Jurkat, Clone E6-1 (cell line): Measurements from ENCODE around the gene IRF1. TPM values are rescaled to one million over a fixed set of nuclear protein-coding genes. Genes with fewer than 3 reads are reported as not detected.
"Not testable (repeated sequence)": the region's sequence is repeated elsewhere in the genome, so short reads cannot be mapped to it uniquely, and the experiment has no call there.

Source experiments
- DNase-seq: peaks from one replicate; pipeline ENCODE4 v3.0.0-alpha.2; 2011; ENCODE audit warnings: low read depth, low spot score
- H3K4me3 ChIP-seq: 2 replicates; pipeline ENCODE4 v1.5.1; 2011; ENCODE audit warnings: mild to moderate bottlenecking, low read length, control low read depth, moderate library complexity
- polyA plus RNA-seq: library from polyadenylated mRNA; unstranded; fragments of >200 nt; gene quantifications from one replicate; pipeline ENCODE4 v1.2.1, GENCODE V29; 2012; ENCODE audit warnings: missing spikeins; ENCODE audit not compliant: insufficient read length, insufficient read depth

Gene IRF1, protein sequence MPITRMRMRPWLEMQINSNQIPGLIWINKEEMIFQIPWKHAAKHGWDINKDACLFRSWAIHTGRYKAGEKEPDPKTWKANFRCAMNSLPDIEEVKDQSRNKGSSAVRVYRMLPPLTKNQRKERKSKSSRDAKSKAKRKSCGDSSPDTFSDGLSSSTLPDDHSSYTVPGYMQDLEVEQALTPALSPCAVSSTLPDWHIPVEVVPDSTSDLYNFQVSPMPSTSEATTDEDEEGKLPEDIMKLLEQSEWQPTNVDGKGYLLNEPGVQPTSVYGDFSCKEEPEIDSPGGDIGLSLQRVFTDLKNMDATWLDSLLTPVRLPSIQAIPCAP
- 67.5 TPM for polyA plus RNA-seq

GRCh38 chr5:132490484-132491367, at the start of gene IRF1:
TSS of gene IRF1 (minus strand) at chr5:132490773. CDS start at chr5:132489478, 1,295 bp downstream.
- DNase-seq, result peak; percentile 90
- H3K4me3 ChIP-seq, result peak within 1 kb of the TSS; percentile 75

GRCh38 chr5:132540149-132540548, 49.6 kb upstream of the IRF1 start:
- H3K4me3 ChIP-seq, result no peak overlapping the region

GRCh38 chr5:132539716-132540115, 49.1 kb upstream of the IRF1 start:
- DNase-seq, result no peak
- no peak overlapping the region for H3K4me3 ChIP-seq

More at GRCh38 chr5:132540149-132540548, 49.6 kb upstream of the IRF1 start:
- DNase-seq, result no peak

GRCh38 chr5:132530946-132531345, 40.4 kb upstream of the IRF1 start:
- no peak overlapping the region for H3K4me3 ChIP-seq
- DNase-seq, result no peak

GRCh38 chr5:132528866-132529634, 38.5 kb upstream of the IRF1 start:
- peak; percentile 76 for DNase-seq
- H3K4me3 ChIP-seq, result no peak overlapping the region

DNA sequence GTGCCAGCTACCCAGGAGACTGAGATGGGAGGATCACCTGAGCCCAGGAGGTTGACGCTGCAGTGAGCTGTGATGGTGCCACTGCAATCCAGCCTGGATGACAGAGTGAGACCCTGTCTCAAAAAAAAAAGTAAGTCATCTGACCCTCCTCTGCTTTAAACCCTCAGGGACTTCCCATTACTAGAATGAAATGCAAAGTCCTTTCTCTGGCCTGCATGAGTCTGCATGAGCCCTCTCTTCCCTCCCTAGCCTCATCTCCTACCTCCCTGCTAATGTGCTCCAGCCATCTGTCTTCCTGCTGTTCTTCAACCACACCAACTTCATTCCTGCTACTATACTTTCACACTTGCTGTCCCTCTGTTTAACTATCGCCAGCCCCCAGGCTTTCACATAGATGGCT, 37.4 kb upstream of the IRF1 start:
- no peak overlapping the region for H3K4me3 ChIP-seq
- no peak for DNase-seq

- H3K4me3 ChIP-seq, result no peak overlapping the region
- no peak for DNase-seq
These were observed 36.5 kb upstream of the IRF1 start for GRCh38 chr5:132526974-132527564.

DNA sequence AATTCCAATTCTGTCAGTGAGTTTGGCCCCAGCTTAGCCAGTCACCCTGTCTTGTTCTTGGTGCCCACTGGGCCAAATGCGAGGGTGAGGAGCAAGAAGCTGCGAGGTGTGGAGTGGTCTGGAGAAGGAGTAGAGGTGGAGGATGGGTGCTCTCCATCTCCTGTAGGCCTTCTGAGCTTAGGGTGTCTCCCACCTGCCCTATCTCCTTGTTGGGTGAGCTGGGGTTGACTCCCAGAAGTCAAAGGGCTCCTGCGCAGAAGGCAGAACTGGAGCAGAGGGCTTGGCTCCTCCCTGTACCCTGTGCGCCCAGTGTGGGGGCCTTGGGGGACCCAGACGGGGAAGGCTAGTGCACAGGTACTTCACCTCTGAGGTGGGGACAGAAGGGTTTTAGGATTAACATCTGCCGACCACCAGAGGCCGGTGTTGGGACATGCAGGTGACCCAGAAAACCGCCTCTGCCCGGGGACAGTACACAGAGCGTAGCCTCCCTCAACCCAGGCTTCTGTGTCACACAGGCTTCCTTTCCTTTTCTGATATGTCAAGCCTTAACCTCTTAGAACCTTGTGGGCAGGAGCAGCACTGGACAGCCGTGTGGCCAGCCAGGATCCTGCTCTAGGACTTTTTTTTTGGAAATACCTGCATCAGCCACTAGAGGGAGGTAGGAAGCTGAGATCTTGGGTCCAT, 35.9 kb upstream of the IRF1 start:
- H3K4me3 ChIP-seq, result no peak overlapping the region
- peak; percentile 31 for DNase-seq

DNA sequence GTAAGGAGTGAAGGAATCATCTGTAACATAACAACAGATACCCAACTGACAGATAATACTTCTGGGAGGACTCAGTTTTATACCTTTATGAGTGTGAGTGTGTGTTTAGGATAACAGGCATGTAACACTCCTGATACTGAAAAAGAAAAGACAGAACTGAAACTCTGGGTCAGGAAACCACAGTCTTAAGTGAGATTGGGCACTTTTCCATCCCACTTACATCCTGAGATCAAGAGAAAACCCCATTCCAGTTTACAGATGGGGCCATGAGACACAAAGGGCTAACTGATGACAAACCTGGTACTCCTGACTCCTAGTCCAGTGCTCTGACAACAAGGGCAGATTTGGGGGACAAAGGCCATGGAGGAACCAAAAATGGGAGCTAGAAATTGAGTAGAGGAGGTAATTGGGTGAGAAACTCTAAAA, 34.7 kb upstream of the IRF1 start:
- H3K4me3 ChIP-seq, result no peak overlapping the region
- DNase-seq, result no peak

DNA sequence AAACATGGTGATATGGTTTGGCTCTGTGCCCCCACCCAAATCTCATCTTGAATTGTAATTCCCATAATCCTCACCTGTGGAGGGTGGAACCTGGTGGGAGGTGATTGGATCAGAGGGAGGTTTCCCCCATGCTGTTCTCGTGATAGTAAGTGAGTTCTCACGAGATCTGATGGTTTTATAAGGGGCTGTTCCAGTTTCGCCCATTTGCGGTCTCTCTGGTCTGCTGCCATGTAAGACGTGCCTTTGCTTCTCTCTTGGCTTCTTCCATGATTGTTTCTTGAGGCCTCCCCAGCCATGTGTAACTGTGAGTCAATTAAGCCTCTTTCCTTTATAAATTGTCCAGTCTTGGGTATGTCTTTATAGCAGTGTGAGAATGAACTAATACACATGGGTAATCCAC, 34.3 kb upstream of the IRF1 start:
- DNase-seq, result not testable (repeated sequence)

GRCh38 chr5:132522067-132522466, 31.5 kb upstream of the IRF1 start:
- not testable (repeated sequence) for DNase-seq, H3K4me3 ChIP-seq

More for the DNA sequence above, 34.3 kb upstream of the IRF1 start:
- not testable (repeated sequence) for H3K4me3 ChIP-seq

- not testable (repeated sequence) for DNase-seq
These were observed 23.2 kb upstream of the IRF1 start for GRCh38 chr5:132513618-132514336.

GRCh38 chr5:132510076-132510475, 19.5 kb upstream of the IRF1 start:
- H3K4me3 ChIP-seq, result no peak overlapping the region
- DNase-seq, result no peak

More at GRCh38 chr5:132513618-132514336, 23.2 kb upstream of the IRF1 start:
- not testable (repeated sequence) for H3K4me3 ChIP-seq

DNA sequence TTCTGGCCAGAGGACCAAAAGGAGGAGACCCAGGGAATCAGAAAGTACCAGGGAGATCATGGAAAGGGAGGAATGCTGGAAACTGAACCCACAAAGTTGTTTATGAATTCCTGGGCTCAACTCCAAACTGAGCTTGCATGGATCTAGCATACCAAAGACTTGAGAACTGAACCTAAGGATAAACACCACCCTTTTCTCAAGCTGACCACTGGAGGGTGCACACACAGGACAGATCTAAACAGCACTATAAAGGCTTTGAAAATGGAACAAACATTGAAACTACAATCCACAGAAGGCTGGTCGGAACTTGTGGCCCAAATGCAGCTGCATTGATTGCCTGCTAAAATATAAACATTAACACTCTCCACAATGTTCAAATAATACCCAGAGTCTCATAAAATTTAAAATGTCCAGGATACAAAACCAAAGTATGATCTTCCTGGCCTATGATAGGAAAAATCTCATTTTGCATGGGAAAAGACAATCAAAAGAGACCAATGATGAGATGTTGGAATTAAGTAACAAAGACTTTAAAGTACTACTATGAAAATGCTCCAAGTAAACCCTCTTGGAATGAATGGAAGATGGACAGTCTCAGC, 15.6 kb upstream of the IRF1 start:
- DNase-seq, result no peak
- H3K4me3 ChIP-seq, result no peak overlapping the region

DNA sequence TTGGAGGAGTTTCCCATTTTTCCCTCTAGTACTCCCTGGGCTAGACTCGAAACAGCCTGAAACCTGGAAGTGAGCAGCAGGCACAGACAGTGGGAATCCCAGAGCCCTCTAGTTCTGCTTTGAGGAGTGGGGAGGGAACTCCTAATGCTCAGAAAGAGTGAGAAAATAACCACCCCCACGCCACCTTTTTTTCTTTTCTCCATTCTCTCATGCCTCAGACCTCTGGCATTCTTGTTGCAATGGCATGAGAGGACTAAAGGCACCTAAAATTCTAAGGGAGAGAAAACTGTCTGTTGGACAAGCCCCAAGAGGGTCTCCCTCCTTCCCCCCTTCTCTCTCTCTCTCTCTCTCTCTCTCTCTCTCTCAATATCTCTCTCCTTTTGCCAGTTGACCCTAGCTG, 15.1 kb upstream of the IRF1 start:
- no peak for DNase-seq
- no peak overlapping the region for H3K4me3 ChIP-seq

GRCh38 chr5:132504746-132505145, 14.2 kb upstream of the IRF1 start:
- no peak overlapping the region for H3K4me3 ChIP-seq
- DNase-seq, result no peak

DNA sequence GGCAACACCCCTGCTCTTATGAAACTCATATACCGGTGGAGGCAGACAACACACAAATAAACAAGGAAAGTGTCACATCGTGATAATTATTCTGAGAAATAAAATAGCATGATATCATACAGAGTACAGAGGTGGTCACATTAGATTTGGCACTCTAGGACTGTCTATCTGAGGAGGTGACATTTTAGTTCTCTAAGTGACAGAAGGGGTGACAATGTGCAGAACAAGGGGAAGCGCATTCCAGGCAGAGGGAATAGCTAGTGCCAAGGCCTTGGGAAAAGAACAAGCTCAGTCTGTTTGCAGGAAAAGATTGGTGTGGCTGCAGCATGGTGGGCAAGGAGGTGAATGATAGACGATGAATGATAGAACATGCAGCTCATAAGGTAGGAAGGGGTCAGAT, 12.7 kb upstream of the IRF1 start:
- H3K4me3 ChIP-seq, result no peak overlapping the region
- no peak for DNase-seq
